Progenitor cell of endocrine pancreas (in vitro differentiated cells): ENCODE measurements around the gene GLYATL1. TPM values are rescaled to one million over a fixed set of nuclear protein-coding genes. Genes with fewer than 3 reads are reported as not detected.

ENCODE experiments used
- DNase-seq: peaks from one replicate; pipeline ENCODE4 v3.0.0; 2021; ENCODE audit warnings: low spot score; ENCODE audit not compliant: unreplicated experiment
- H3K27ac Mint-ChIP-seq: 2 replicates; pipeline ENCODE4 v1.8.0; 2021; ENCODE audit warnings: mild to moderate bottlenecking, moderate library complexity, mixed read lengths
- H3K27me3 Mint-ChIP-seq: 2 replicates; pipeline ENCODE4 v1.8.0; 2021; ENCODE audit warnings: mixed read lengths
- H3K36me3 Mint-ChIP-seq: 2 replicates; pipeline ENCODE4 v1.8.0; 2022; ENCODE audit warnings: mixed read lengths; ENCODE audit not compliant: insufficient read depth
- H3K4me1 Mint-ChIP-seq: 2 replicates; pipeline ENCODE4 v1.8.0; 2021; ENCODE audit warnings: low read depth, mixed read lengths
- H3K4me3 Mint-ChIP-seq: 2 replicates; pipeline ENCODE4 v1.8.0; 2021; ENCODE audit warnings: low read depth, mild to moderate bottlenecking, moderate library complexity, mixed read lengths
- H3K9me3 Mint-ChIP-seq: 2 replicates; pipeline ENCODE4 v1.8.0; 2021; ENCODE audit warnings: low read depth, mixed read lengths
- CTCF ChIP-seq: fragments of 200-600 bp; sonication (generic); IDR thresholded peaks from one replicate; pipeline ENCODE4 v1.5.0; 2021; ENCODE audit warnings: antibody characterized with exemption, mild to moderate bottlenecking; ENCODE audit not compliant: unreplicated experiment
- total RNA-seq: library from RNA; stranded (reverse); gene quantifications from 2 replicates; pipeline ENCODE4 v1.2.1, GENCODE V29; 2021

The GLYATL1 gene
- total RNA-seq, 1 donor from 2014 or later, result 25.3 TPM

- Mint-ChIP-seq H3K4me1 (peaks cover 53% of the 10 kb centered on the region), H3K36me3 (no peaks in the 10 kb centered on the region), H3K9me3 (no peaks in the 10 kb centered on the region), H3K27ac (peak overlapping the region; percentile 98), H3K27me3 (no peaks in the 10 kb centered on the region), H3K4me3 (peak overlapping the region; percentile 84)
- DNase-seq, result no peak
- TF ChIP-seq CTCF, result no peak
These were observed 10.6 kb upstream of the GLYATL1 start for GRCh38 chr11:58928691-58929090.

- Mint-ChIP-seq H3K36me3 (no peaks in the 10 kb centered on the region), H3K27ac (no peak overlapping the region), H3K4me1 (peaks cover 32% of the 10 kb centered on the region), H3K4me3 (no peak overlapping the region), H3K27me3 (no peaks in the 10 kb centered on the region), H3K9me3 (no peaks in the 10 kb centered on the region)
- TF ChIP-seq CTCF, result no peak
- DNase-seq, result no peak
These were observed 8.4 kb upstream of the GLYATL1 start for GRCh38 chr11:58930926-58931325.

- DNase-seq, result no peak
- Mint-ChIP-seq H3K9me3 (no peaks in the 10 kb centered on the region), H3K4me1 (peaks cover 13% of the 10 kb centered on the region), H3K27me3 (no peaks in the 10 kb centered on the region), H3K4me3 (no peak overlapping the region), H3K27ac (no peak overlapping the region), H3K36me3 (no peaks in the 10 kb centered on the region)
- TF ChIP-seq CTCF, result no peak
These were observed 5.6 kb upstream of the GLYATL1 start for GRCh38 chr11:58933661-58934060.

- H3K4me1 Mint-ChIP-seq, result peaks cover 4% of the 10 kb centered on the region
- no peak overlapping the region for H3K27ac Mint-ChIP-seq
- no peak overlapping the region for H3K4me3 Mint-ChIP-seq
- TF ChIP-seq CTCF, result no peak
- H3K9me3 Mint-ChIP-seq, result no peaks in the 10 kb centered on the region
- H3K27me3 Mint-ChIP-seq, result no peaks in the 10 kb centered on the region
- H3K36me3 Mint-ChIP-seq, result peaks cover 1% of the 10 kb centered on the region
- no peak for DNase-seq
These were observed 4.3 kb upstream of the GLYATL1 start for GRCh38 chr11:58934945-58935513.

- no peaks in the 10 kb centered on the region for H3K27me3 Mint-ChIP-seq
- H3K9me3 Mint-ChIP-seq, result no peaks in the 10 kb centered on the region
- H3K4me3 Mint-ChIP-seq, result no peak overlapping the region
- DNase-seq, result no peak
- H3K4me1 Mint-ChIP-seq, result peaks cover 4% of the 10 kb centered on the region
- peaks cover 7% of the 10 kb centered on the region for H3K36me3 Mint-ChIP-seq
- no peak for TF ChIP-seq CTCF
- no peak overlapping the region for H3K27ac Mint-ChIP-seq
These were observed 890 bp upstream of the GLYATL1 start for GRCh38 chr11:58938398-58938797.
